HG02885 (cell line): Measurements from ENCODE around the gene FAF2.
"Not testable (repeated sequence)": the region's sequence is repeated elsewhere in the genome, so short reads cannot be mapped to it uniquely, and the experiment has no call there.

Experiments
- ATAC-seq: cut with Tn5 transposase; IDR thresholded peaks from one replicate; pipeline ENCODE4 v1.9.1; 2021; ENCODE audit warnings: mild to moderate bottlenecking; ENCODE audit not compliant: unreplicated experiment, poor library complexity

FAF2 gene

GRCh38 chr5:176447978-176448608 lies at the start of gene FAF2:
TSS of gene FAF2 (plus strand) at chr5:176448385. CDS start at chr5:176448408, 23 bp downstream.
- peak; percentile 92 for ATAC-seq

- no peak for ATAC-seq
Measured at GRCh38 chr5:176400382-176401156, 47.6 kb upstream of the FAF2 start.

GRCh38 chr5:176401281-176402205 lies 46.6 kb upstream of the FAF2 start:
- ATAC-seq, result no peak

- ATAC-seq, result no peak
Measured at GRCh38 chr5:176405656-176406435, 42.3 kb upstream of the FAF2 start.

- no peak for ATAC-seq
Measured at GRCh38 chr5:176406436-176407052, 41.6 kb upstream of the FAF2 start.

GRCh38 chr5:176407456-176408251 lies 40.5 kb upstream of the FAF2 start:
- no peak for ATAC-seq

- not testable (repeated sequence) for ATAC-seq
Measured at GRCh38 chr5:176408252-176408573, 40.0 kb upstream of the FAF2 start.

GRCh38 chr5:176408590-176408989 lies 39.6 kb upstream of the FAF2 start:
- no peak for ATAC-seq

- ATAC-seq, result no peak
Measured at GRCh38 chr5:176409765-176410164, 38.4 kb upstream of the FAF2 start.

GRCh38 chr5:176410486-176411180 lies 37.6 kb upstream of the FAF2 start:
- ATAC-seq, result no peak

- ATAC-seq, result no peak
Measured at GRCh38 chr5:176412517-176413254, 35.5 kb upstream of the FAF2 start.

- ATAC-seq, result no peak
Measured at GRCh38 chr5:176413255-176413565, 35.0 kb upstream of the FAF2 start.

GRCh38 chr5:176413709-176414191 lies 34.4 kb upstream of the FAF2 start:
- ATAC-seq, result no peak

GRCh38 chr5:176414704-176415103 lies 33.5 kb upstream of the FAF2 start:
- no peak for ATAC-seq

GRCh38 chr5:176415240-176415951 lies 32.8 kb upstream of the FAF2 start:
- no peak for ATAC-seq

- peak; percentile 94 for ATAC-seq
Measured at GRCh38 chr5:176415952-176416924, 31.9 kb upstream of the FAF2 start, which contains the start of gene CLTB. TSS of gene CLTB (minus strand) at chr5:176416539. CDS start at chr5:176416363, 176 bp downstream.
